Measurements from ENCODE around the gene ASB11.

- TF ChIP-seq CTCF (optimal IDR thresholded peaks at IDR 0.05 in 1 of 3, IDR thresholded peaks at IDR 0.05 in 1 of 3, conservative IDR thresholded peaks at IDR 0.05 in 1 of 3; ENCODE audit: extremely low read depth in 1 of 3, insufficient read depth in 2 of 3, low read length in 3 of 3) (no peak), EZH2 (IDR thresholded peaks at IDR 0.05; ENCODE audit: low read length) (no peak)
Measured at GRCh38 chrX:15321447-15321846, 6.0 kb upstream of the ASB11 start.
